ENCODE results near the gene SERPINI2. TPM values are rescaled to one million over a fixed set of nuclear protein-coding genes. Genes with fewer than 3 reads are reported as not detected.

The SERPINI2 gene
- not detected for total RNA-seq

GRCh38 chr3:167473863-167474262 lies at the start of gene SERPINI2:
SERPINI2 (minus strand) TSS chr3:167474042; CDS start chr3:167471834, 2,208 bp downstream.
- no peak within 1 kb of the TSS for H3K4me3 Mint-ChIP-seq
- CTCF ChIA-PET: no interaction called here
- intact Hi-C loops (cut with micrococcal nuclease): no loop called here
- H3K4me1 Mint-ChIP-seq (ENCODE audit: low read depth): no peaks in the 10 kb centered on the region
- no peaks in the 10 kb centered on the region for H3K9me3 Mint-ChIP-seq
- H3K27ac Mint-ChIP-seq: no peak within 1 kb of the TSS
- H3K36me3 Mint-ChIP-seq: no peaks in the 10 kb centered on the region
- DNase-seq: no peak
- POLR2A ChIA-PET: no interaction called here
- peaks cover 2% of the 10 kb centered on the region for H3K27me3 Mint-ChIP-seq

GRCh38 chr3:167521006-167521355 lies 47.1 kb upstream of the SERPINI2 start:
- intact Hi-C loops (cut with micrococcal nuclease): no loop called here
- Mint-ChIP-seq H3K4me3 (no peak overlapping the region), H3K36me3 (no peaks in the 10 kb centered on the region), H3K27me3 (no peaks in the 10 kb centered on the region), H3K4me1 (ENCODE audit: low read depth) (no peaks in the 10 kb centered on the region), H3K9me3 (peaks cover 7% of the 10 kb centered on the region), H3K27ac (no peak overlapping the region)
- POLR2A ChIA-PET: no interaction called here
- no peak for DNase-seq
- CTCF ChIA-PET: no interaction called here

- no peaks in the 10 kb centered on the region for H3K36me3 Mint-ChIP-seq
- no peaks in the 10 kb centered on the region for H3K4me1 Mint-ChIP-seq (ENCODE audit: low read depth)
- no peak overlapping the region for H3K4me3 Mint-ChIP-seq
- ChIA-PET CTCF (no interaction called here), POLR2A (no interaction called here)
- no peaks in the 10 kb centered on the region for H3K27me3 Mint-ChIP-seq
- DNase-seq: no peak
- peaks cover 11% of the 10 kb centered on the region for H3K9me3 Mint-ChIP-seq
- H3K27ac Mint-ChIP-seq: no peak overlapping the region
- intact Hi-C loops (cut with micrococcal nuclease): no loop called here
Observed at GRCh38 chr3:167520266-167521005, 46.6 kb upstream of the SERPINI2 start.

GRCh38 chr3:167507954-167508353 lies 34.1 kb upstream of the SERPINI2 start:
- Mint-ChIP-seq H3K4me3 (no peak overlapping the region), H3K9me3 (no peaks in the 10 kb centered on the region), H3K27ac (no peak overlapping the region), H3K27me3 (no peaks in the 10 kb centered on the region), H3K36me3 (no peaks in the 10 kb centered on the region), H3K4me1 (ENCODE audit: low read depth) (no peaks in the 10 kb centered on the region)
- ChIA-PET CTCF (no interaction called here), POLR2A (no interaction called here)
- intact Hi-C loops (cut with micrococcal nuclease): no loop called here
- DNase-seq: no peak

GRCh38 chr3:167502401-167502800 lies 28.6 kb upstream of the SERPINI2 start:
- CTCF ChIA-PET: no interaction called here
- Mint-ChIP-seq H3K9me3 (no peaks in the 10 kb centered on the region), H3K27me3 (no peaks in the 10 kb centered on the region), H3K4me1 (ENCODE audit: low read depth) (no peaks in the 10 kb centered on the region), H3K4me3 (no peak overlapping the region), H3K27ac (no peak overlapping the region), H3K36me3 (no peaks in the 10 kb centered on the region)
- POLR2A ChIA-PET: no interaction called here
- no peak for DNase-seq
- intact Hi-C loops (cut with micrococcal nuclease): no loop called here

GRCh38 chr3:167501941-167502340 lies 28.1 kb upstream of the SERPINI2 start:
- Mint-ChIP-seq H3K27me3 (no peaks in the 10 kb centered on the region), H3K36me3 (no peaks in the 10 kb centered on the region), H3K9me3 (no peaks in the 10 kb centered on the region), H3K4me3 (no peak overlapping the region), H3K4me1 (ENCODE audit: low read depth) (no peaks in the 10 kb centered on the region), H3K27ac (no peak overlapping the region)
- POLR2A ChIA-PET: no interaction called here
- intact Hi-C loops (cut with micrococcal nuclease): no loop called here
- CTCF ChIA-PET: no interaction called here
- DNase-seq: no peak

GRCh38 chr3:167497903-167498302 lies 24.1 kb upstream of the SERPINI2 start:
- CTCF ChIA-PET: no interaction called here
- H3K27me3 Mint-ChIP-seq: no peaks in the 10 kb centered on the region

GRCh38 chr3:167493244-167493643 lies 19.4 kb upstream of the SERPINI2 start:
- DNase-seq: no peak
- Mint-ChIP-seq H3K9me3 (no peaks in the 10 kb centered on the region), H3K36me3 (no peaks in the 10 kb centered on the region), H3K4me3 (no peak overlapping the region), H3K27me3 (no peaks in the 10 kb centered on the region), H3K27ac (no peak overlapping the region), H3K4me1 (ENCODE audit: low read depth) (no peaks in the 10 kb centered on the region)
- intact Hi-C loops (cut with micrococcal nuclease): no loop called here
- CTCF ChIA-PET: interaction anchor here (0.9 kb wide), 1 partner anchor 389 kb away, joined by 3 read pairs; no protein-coding TSS in a partner anchor
- POLR2A ChIA-PET: no interaction called here

More at GRCh38 chr3:167497903-167498302, 24.1 kb upstream of the SERPINI2 start:
- H3K36me3 Mint-ChIP-seq: no peaks in the 10 kb centered on the region
- no peak for DNase-seq
- intact Hi-C loops (cut with micrococcal nuclease): no loop called here
- H3K4me3 Mint-ChIP-seq: no peak overlapping the region
- POLR2A ChIA-PET: no interaction called here
- H3K4me1 Mint-ChIP-seq (ENCODE audit: low read depth): no peaks in the 10 kb centered on the region
- H3K27ac Mint-ChIP-seq: no peak overlapping the region
- H3K9me3 Mint-ChIP-seq: no peaks in the 10 kb centered on the region

- Mint-ChIP-seq H3K36me3 (no peaks in the 10 kb centered on the region), H3K27ac (no peak overlapping the region), H3K27me3 (no peaks in the 10 kb centered on the region), H3K9me3 (no peaks in the 10 kb centered on the region), H3K4me3 (no peak overlapping the region), H3K4me1 (ENCODE audit: low read depth) (no peaks in the 10 kb centered on the region)
- CTCF ChIA-PET: interaction anchor here (1.1 kb wide), 1 partner anchor 111 kb away, joined by 3 read pairs; the partner anchor contains the start of gene ZBBX
- POLR2A ChIA-PET: no interaction called here
- DNase-seq: no peak
- intact Hi-C loops (cut with micrococcal nuclease): no loop called here
Observed at GRCh38 chr3:167491621-167492020, 17.8 kb upstream of the SERPINI2 start.

- H3K4me1 Mint-ChIP-seq (ENCODE audit: low read depth): no peaks in the 10 kb centered on the region
- intact Hi-C loops (cut with micrococcal nuclease): no loop called here
- H3K4me3 Mint-ChIP-seq: no peak overlapping the region
- ChIA-PET POLR2A (no interaction called here), CTCF (no interaction called here)
- DNase-seq: no peak
- no peaks in the 10 kb centered on the region for H3K36me3 Mint-ChIP-seq
- no peaks in the 10 kb centered on the region for H3K27me3 Mint-ChIP-seq
- H3K27ac Mint-ChIP-seq: no peak overlapping the region
- no peaks in the 10 kb centered on the region for H3K9me3 Mint-ChIP-seq
Observed at GRCh38 chr3:167489571-167489970, 15.7 kb upstream of the SERPINI2 start.

- Mint-ChIP-seq H3K36me3 (no peaks in the 10 kb centered on the region), H3K4me1 (ENCODE audit: low read depth) (no peaks in the 10 kb centered on the region)
- CTCF ChIA-PET: interaction anchor here (0.7 kb wide), 1 partner anchor 237 kb away, joined by 4 read pairs; no protein-coding TSS in a partner anchor
Observed at GRCh38 chr3:167487556-167487955, 13.7 kb upstream of the SERPINI2 start.

GRCh38 chr3:167484551-167484950 lies 10.7 kb upstream of the SERPINI2 start:
- ChIA-PET POLR2A (no interaction called here), CTCF (no interaction called here)
- intact Hi-C loops (cut with micrococcal nuclease): no loop called here
- H3K27ac Mint-ChIP-seq: no peak overlapping the region
- DNase-seq: no peak
- peaks cover 3% of the 10 kb centered on the region for H3K9me3 Mint-ChIP-seq
- no peaks in the 10 kb centered on the region for H3K36me3 Mint-ChIP-seq
- H3K27me3 Mint-ChIP-seq: no peaks in the 10 kb centered on the region
- no peaks in the 10 kb centered on the region for H3K4me1 Mint-ChIP-seq (ENCODE audit: low read depth)
- no peak overlapping the region for H3K4me3 Mint-ChIP-seq

More at GRCh38 chr3:167487556-167487955, 13.7 kb upstream of the SERPINI2 start:
- intact Hi-C loops (cut with micrococcal nuclease): no loop called here
- peaks cover 3% of the 10 kb centered on the region for H3K9me3 Mint-ChIP-seq
- no peak for DNase-seq
- POLR2A ChIA-PET: no interaction called here
- H3K27ac Mint-ChIP-seq: no peak overlapping the region
- H3K4me3 Mint-ChIP-seq: no peak overlapping the region
- no peaks in the 10 kb centered on the region for H3K27me3 Mint-ChIP-seq

GRCh38 chr3:167483708-167484475 lies 10.1 kb upstream of the SERPINI2 start:
- ChIA-PET CTCF (no interaction called here), POLR2A (no interaction called here)
- peaks cover 3% of the 10 kb centered on the region for H3K9me3 Mint-ChIP-seq
- H3K36me3 Mint-ChIP-seq: no peaks in the 10 kb centered on the region
- H3K4me1 Mint-ChIP-seq (ENCODE audit: low read depth): no peaks in the 10 kb centered on the region
- no peaks in the 10 kb centered on the region for H3K27me3 Mint-ChIP-seq
- DNase-seq: no peak
- no peak overlapping the region for H3K27ac Mint-ChIP-seq
- H3K4me3 Mint-ChIP-seq: no peak overlapping the region
- intact Hi-C loops (cut with micrococcal nuclease): no loop called here

Data from activated CD4-positive, alpha-beta memory T cell treated with anti-CD3 and anti-CD28 coated beads for 36 hours (primary cell).